ELR (cell line): ENCODE data around the gene ZNF219.
A peak's percentile ranks its signal among the peaks of the same experiment; 100 is the strongest.

ENCODE experiments used
- DNase-seq: peaks from one replicate; pipeline ENCODE4 v3.0.0-alpha.2; 2015; ENCODE audit warnings: low read depth

ZNF219 gene

DNA sequence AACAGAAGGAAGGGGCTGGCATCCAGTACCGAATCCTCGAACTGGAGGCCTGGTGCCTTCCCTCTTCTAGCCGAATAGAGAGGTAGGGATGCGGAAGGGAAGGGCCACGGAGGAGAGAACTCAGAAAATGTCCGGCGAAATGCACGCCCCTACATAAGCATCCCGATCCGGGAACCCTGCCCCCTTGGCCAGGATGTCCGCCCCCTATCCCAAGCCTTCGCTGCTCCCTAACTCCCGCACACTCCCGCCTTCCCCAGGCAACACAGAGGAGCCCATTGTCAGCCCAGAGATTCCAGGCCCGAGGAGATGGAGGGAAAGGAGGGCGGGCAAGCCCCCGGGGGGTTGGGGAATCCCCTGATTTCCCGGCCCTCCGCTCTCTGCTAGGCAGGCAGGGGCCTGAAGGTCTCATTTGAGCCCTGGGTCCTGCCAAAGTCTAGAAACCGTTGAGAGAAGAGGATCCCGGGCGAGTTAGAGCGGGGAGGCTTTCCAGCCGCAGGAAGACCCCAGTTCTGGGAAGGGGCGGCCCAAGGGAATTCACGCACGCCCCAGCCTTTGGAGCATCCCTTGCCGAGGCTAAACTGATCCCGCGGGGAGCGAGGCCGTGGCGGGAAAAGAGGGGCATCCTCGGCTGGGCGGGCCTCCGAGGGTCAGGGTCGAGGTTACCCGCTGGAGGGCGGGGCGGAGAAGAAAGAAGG, 28.9 kb downstream of the ZNF219 start:
- DNase-seq = peak; percentile 51

DNA sequence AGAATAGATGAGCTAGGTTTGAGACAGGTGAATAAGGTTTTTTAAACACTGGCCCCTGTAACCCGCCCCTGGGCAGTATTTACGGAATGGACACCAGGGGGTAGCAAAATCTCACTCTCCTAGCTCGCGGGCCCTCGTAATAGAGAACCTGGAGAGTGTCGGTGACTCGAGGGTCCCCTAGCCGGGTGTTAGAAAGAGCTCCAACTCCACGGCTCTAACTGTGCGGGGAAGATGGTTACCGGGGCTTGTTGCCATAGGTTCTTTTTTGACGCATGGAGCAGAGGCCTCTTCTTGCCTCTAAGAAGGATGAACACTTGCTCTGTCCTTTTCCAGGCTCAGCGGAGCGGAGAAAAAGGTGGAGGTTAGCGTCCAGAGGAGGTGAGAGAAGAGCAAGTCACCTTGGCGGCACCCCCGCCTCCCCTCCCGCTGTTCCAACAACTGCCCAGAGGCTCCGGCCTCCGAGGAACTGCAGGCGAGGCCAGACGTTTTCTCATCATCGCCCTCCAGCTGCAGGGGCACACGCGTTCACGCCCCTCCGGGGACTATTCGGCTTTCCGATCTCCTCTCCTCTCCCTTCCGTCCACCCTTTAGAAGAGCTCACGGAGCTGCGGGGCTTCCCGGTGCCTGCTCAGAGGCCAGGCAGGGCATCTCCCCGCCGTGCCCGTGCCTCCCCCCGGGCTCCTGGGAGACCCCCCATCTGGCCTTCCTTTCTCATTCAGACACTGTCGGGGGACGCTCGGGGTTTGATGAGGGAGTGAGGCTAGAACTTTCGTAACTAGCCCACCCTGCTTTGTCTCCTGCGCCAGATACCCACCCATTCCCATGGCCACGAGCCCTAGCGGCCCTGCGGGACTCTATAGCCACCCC, 29.7 kb downstream of the ZNF219 start:
- DNase-seq = peak; percentile 74

DNA sequence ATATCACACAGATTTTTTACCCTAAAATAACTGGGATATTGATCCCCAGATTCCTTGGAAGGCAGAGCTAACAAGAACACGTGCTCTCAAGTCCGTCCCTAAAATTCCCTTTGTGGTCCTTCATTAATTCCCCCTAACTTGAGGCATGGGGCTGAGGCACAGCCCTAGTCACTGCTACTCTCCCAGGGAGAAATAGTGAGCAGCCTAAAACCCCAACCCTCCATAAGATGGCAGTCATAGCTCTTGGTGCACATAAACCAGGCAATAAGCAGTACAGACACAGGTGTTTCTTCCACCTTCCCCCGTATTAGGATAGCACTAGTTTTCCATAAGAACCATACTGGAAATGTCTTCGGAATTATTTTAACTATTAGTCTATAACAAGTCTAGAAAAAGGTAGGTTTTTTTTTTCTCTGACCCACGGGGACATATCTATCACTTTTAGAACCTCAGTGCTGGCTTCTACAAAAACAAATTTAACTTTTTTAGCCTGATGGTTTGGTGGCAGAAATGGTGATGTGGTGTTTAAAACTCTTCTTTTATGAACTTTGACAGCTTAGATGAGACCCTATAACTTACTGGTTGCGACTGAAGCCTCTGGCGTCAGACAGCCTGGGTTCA, 31.5 kb downstream of the ZNF219 start:
- peak; percentile 31 for DNase-seq

DNA sequence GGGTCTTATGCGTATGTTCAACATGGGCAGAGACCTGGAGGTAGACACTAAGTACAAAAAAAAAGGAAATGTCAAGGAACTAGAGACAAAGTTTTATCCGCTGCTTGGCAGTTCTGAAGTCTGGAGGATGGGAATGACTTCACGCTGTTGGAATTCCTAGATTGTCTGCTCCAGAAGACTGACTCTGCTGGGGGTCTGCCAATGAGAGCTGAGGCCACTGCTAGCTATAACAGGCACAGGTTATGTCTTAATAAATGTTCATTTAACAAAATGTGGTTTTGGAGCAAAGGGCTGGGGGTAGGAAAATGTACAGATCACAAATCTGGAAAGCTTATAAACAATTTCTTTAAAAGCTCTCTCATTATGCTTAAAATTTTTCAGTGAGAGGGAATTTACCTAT, 35.0 kb downstream of the ZNF219 start:
- DNase-seq = peak; percentile 75

DNA sequence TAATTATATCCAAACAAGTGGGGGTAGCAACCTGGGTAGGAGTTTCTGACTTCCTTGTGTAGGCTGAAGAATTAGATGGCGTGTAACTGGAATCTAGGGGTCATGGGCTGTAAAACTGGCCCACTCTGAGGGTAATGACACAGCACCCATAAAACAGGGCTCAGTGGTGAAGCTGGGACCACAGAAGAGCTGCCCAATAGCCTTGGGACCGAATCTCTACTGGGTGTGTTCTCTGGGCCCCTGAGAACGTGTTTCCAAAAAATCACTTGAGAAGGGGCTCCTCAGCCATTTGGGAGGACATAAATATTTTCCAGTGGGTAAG, 37.1 kb downstream of the ZNF219 start:
- DNase-seq = no peak

DNA sequence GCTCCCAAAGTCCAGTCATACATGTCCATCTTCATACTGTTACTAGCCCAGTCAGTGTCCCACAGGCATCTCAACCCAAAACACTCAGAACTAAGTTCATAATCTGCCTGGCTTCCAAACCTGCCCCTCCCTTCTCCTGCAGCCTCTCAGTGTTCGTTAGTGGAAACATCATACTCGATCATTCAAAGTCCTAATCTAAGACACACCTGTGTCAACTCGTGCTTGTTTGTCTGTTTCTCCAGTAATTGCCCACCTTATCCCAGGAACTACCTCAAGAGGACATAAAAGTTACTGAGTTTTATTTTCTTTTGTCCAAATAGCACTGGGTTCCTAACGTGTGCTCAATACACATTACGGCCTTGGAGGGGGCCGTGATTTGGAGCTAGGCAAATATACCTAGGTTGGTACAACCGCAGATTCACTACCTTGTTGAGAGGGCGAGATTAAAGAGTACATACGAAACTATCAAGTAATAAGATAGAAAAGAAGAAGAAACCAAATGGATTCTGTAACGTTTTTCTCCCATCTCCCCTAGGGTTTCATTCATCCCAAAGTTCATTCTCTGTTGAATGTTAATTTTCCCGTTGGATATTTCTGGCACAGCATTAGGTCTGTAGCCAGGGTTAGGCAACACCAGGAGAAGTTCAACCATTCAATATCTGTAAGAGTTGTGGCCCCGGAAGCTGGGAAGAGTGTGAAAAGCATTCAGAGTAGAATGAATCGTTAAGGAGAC, 37.7 kb downstream of the ZNF219 start:
- DNase-seq = no peak

DNA sequence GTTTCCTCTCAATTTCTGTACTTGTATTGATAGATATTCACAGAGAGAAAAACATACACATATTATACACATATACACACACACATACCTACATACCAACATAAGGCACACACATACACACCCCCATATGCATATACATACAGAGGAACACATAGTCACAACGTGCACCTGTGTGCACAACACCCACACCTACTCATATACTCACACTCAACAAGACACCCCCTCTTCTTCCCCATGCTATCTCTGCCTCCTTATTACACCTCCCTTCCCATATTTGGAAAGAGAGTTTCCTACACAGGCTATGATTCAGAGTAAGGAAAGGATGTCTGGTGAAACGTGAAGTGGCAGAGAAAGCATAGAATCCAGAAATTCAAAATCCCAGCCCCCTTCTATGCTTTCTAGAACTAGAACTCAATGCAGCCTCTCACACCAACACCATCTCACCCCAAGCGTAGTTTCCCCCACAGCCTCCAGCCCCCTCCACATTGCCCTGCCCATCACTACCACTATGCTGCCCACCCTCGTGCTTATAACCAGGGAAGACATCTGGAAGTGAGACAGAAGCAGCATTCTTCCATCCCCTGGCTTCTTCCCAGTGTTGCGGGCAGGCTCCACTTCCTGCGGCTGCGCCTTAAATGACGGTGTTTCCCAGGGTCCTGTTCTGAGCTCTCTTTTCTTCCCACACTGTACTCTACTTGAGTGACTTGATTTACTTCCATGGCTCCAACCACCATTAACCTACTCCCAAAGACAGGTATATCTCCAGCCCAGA, 38.4 kb downstream of the ZNF219 start:
- peak; percentile 11 for DNase-seq

DNA sequence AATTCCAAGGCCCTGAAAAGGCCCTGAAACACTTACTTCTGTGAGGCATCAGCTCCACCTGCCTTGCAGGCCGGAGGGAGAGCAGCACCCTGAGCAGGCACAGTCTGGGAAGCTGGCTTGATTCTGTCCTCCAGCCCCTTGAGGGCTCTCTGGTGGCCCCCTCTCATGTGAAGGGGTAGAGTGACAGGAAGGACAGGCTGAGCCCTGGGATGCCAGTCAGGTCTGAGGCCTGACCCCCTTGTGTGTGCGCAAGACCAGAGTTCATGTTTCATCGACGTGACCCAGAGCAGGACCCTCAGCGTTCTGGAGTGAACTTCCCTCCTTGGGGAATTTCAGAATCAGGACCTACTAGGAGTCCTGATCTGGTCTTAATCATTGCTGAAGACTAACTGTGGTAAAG, 39.6 kb downstream of the ZNF219 start:
- no peak for DNase-seq

DNA sequence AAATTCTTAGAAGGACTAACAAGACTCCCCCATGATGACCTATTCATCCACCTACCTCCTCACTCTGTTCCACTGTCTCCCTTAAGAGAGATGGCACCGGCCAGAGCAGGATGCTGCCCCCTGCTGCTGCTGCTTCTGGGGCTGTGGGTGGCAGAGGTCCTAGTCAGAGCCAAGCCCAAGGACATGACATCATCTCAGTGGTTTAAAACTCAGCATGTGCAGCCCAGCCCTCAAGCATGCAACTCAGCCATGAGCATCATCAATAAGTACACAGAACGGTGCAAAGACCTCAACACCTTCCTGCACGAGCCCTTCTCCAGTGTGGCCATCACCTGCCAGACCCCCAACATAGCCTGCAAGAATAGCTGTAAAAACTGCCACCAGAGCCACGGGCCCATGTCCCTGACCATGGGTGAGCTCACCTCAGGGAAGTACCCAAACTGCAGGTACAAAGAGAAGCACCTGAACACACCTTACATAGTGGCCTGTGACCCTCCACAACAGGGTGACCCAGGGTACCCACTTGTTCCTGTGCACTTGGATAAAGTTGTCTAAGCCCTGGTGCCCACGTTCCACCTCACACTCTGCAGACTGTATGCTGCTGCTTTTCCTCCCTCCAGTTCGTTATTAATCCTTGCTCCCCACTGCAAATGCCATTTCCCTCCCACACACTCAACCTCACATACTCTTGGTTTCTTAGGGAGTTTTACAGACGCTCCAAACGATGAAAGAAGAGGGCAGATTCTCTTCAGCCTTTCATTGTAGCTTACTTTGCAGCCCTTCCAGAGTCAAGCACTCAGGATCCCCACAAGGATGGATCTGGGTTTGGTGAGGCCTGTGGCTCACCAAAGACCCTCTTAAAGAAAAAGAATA, 40.4 kb downstream of the ZNF219 start, which contains the start of gene RNASE8:
Gene RNASE8 (plus strand): TSS at position 20 of the 873 bp plus-strand sequence. CDS start 71 bp downstream, at position 91.
- peak; percentile 60 for DNase-seq

DNA sequence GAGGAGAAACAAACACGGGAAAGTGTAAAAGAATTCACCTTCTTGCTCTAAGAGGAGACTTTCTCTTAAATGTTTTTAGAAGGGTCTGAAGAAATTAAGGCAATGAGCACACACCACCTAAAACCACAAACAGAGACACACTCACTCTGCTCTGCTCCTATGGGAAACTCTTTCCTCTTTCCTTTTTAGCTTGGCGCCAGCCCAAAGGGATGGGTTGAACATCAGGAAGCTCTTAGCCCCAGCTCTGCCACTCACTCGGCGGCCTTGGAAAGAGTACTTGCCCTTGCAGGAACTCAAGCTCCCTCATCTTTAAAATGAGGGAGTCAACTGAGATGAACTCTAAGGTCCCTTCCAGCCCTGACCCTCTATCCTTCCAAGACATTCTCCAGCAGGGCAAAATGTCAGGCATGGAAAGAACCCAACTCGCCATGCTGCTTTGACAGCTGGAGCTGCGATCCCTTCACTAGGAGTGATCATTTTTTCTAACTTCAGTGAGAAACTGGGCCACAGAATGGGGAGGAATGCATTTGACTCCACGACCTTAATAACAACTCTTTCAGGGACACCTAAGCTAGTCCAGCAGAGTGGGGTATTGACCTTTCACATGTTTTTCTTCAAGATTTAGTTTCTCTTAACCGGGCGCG, 41.8 kb downstream of the ZNF219 start:
- DNase-seq = peak; percentile 23

DNA sequence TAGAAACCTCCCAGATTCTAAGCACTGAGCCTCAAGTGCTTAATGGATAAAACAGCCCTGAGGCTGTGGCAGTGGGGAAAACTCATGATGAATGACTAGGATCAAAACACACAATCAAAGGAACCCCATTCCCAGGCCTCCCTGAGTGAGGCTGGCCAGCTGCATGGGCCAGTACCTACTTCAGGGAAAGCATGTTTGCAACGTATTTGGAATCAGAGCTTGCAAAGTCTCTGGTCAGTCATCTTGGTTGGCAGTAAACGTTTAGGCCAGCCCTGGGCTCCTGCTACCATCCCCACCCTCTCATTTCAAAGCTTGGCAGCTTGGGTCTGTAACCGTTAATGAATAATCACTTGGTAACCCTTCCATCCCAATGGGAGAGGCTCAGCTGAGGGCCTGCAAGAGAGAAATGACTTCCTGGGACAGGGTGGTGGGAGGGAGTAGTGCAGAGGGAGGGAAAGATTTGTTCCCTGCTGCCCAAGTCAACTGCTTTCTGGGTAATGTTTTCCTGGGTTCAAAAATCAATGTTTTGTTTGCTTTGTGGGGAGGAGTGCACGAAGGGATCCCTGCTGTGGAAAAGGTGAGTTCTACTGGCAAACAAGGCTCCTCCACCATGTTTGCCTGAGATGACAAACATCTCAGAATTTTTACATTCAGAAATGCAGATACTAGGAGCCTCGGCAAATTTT, 42.9 kb downstream of the ZNF219 start:
- no peak for DNase-seq

DNA sequence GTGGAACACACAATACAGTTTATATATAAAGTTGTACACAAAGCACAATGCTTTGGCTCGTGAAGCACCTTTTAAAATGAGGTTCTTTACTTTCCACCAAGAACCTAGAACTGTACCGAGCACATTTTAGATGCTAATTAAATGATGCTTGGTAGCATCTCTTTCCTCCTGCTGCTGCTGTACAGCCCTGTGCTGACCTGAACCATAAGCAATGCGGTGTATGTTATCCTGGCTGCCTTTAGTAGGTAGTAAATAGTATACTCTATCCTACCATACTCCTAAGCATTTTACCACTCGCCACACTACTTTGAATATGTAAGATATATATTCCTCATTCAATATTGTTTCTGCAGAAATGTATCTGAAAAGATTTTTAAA, 43.7 kb downstream of the ZNF219 start:
- DNase-seq = no peak

DNA sequence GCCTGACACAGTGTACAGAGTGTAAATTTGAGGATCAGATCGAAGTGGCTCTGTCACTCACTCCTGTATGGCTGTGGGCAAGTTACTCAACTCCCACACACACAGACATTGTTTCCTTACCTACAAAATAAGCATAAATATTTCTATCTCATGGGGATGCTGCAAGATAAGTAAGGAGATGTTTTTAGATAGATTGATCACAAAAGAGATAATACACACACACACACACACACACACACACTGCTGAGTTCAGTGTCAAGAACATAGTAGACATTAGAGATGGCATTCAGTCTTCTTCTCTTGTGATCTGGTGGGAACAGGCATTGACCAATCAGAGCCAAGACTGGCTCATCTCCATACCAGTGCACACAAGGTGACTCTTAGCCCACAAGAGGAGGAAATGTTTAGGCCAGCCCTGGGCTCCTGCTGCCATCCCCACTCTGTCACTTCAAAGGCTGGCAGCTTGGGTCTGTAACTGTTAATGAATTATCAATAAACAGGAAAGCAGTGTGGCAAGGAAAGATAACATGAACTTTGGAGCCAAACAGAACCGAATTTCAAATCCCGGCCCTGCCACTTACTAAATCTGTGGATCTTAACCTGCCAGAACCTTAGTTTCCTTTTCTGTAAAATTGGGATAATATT, 44.2 kb downstream of the ZNF219 start:
- no peak for DNase-seq

DNA sequence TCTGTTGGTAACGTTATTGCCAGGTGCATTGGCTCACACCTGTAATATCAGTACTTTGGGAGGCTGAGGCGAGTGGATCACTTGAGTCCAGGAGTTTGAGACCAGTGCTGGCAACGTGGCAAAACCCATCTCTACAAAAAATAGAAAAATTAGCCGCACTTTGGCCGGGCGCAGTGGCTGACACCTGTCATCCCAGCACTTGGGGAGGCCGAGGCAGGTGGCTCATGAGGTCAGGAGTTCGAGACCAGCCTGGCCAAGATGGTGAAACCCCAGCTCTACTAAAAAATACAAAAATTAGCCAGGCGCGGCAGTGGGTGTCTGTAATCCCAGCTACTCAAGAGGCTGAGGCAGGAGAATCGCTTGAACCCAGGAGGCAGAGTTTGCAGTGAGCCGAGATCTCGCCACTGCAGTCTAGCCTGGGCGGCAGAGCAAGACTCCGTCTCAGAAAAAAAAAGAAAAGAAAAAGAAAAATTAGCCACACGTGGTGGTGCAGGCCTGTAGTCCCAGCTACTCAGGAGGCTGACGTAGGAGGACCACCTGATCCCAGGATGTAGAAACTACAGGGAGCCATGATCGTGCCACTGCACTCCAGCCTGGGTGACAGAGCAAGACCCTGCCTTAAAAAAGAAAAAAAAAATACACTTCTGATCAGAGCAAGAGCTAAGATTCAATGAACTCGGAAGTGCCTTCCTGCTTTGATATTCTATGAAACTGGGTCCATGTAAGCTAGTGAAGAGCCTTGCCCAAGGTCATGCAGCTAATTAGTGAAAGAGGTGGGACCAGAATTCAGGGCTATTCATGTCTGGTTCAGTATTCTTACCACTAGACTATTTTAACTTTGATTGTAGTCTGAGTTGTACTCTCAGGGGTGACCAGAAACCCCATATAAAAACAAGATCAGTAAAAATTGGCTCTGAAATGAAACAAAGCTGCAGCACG, 45.0 kb downstream of the ZNF219 start:
- no peak for DNase-seq

DNA sequence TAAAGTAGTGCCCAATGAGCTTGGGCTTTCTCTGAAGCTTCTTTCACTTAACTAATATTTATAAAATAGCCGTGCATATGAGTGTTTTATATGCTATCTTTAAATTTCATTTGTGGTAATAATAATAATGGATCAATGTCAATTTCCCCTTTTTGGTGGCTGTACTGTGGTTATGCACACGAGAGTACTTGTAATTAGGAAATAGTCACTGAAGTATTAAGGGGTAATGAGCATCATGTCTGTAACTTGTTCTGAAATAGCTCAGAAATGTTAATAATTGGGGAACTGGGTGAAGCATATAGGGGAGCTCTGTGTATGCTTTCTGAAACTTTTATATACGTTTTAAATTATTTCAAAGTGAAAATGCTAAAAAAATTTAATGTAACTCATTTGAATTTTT, 47.9 kb downstream of the ZNF219 start:
- DNase-seq = no peak

DNA sequence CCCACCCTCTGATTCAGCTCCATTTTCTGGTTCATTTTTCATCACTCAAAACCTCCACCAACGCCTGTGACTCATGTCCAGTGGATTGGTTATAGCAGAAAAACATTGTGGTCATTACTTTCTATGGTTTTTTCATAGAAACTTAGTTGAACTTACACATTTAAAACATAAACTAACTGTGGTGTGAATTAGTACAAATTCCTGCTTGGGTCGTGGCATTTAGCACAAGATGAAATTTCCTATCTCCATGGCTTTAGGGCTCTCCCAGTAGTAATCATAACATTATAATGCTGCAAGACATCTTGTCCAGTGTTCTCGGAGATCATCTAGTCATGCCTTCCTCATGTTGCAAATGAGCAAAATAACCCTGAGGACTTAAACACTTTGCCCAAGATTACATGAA, 49.2 kb downstream of the ZNF219 start:
- DNase-seq = peak; percentile 57

DNA sequence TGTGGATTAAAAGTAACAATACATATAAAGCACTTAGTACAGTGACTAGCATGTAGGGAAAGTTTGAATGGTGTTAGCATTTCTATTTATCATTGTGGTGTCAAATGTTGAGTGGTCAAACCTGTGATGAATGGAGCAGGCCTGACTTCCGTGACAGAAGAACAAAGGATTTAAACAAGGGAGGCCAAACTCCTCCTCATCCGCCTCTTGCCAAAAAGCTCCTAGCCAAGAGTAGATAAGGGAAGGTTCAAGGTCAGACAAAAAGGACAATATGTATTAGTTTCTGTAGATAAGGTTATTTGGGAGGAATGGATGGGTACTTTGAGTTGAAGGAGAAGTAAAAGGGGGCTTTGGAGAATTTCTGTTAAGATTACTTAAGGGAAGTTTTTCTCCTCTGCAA, 49.8 kb downstream of the ZNF219 start:
- DNase-seq = no peak

DNA sequence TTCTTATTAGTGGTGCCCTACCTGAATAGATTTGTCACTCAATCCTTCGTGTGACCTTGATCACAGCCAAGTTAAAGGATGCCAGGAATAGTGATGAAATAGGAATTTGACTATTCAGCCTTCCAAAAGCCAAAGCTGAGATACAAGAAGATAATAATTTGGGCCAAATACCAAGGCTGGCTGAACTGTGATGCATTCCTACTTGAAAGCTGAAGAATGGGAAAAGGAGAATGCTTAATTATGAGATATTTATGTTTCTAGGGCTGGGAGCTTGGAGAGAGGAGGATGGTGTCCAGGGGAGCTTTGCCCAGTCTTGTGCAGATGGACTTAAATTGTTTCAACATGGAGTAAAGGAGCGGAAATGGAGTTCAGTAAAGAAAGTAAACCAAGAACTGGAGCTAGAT, 51.1 kb downstream of the ZNF219 start:
- no peak for DNase-seq
